Measurements from ENCODE around the gene ZDHHC7. TPM values are rescaled to one million over a fixed set of nuclear protein-coding genes. Genes with fewer than 3 reads are reported as not detected.
A peak's percentile ranks its signal among the peaks of the same experiment; 100 is the strongest.

ZDHHC7 gene
- total RNA-seq, 1 donor from 2014 or later, result 77.9 TPM

DNA sequence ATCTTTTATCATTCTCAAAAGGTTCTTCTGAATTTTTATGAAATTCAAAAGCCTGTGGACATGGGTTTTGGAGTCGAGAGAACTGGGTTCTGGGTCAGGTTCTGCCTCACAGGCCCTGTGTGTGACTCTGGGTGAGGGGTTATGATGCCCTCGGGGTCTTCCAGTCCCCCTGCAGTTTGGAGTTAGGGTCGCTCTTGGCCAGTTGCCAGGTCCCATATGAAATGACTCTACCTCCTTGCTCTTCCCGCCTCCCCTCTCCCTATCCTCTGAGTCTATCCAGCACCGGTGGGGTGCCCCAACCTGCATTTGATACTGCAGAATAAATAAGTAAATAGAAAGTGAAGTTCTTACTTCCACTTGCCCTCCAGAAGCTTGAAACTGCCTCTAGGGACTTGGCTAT lies 54.1 kb downstream of the ZDHHC7 start:
- no peak overlapping the region for H3K4me3 ChIP-seq
- H3K36me3 ChIP-seq, result no peaks in the 10 kb centered on the region
- TF ChIP-seq, protein P1, sequence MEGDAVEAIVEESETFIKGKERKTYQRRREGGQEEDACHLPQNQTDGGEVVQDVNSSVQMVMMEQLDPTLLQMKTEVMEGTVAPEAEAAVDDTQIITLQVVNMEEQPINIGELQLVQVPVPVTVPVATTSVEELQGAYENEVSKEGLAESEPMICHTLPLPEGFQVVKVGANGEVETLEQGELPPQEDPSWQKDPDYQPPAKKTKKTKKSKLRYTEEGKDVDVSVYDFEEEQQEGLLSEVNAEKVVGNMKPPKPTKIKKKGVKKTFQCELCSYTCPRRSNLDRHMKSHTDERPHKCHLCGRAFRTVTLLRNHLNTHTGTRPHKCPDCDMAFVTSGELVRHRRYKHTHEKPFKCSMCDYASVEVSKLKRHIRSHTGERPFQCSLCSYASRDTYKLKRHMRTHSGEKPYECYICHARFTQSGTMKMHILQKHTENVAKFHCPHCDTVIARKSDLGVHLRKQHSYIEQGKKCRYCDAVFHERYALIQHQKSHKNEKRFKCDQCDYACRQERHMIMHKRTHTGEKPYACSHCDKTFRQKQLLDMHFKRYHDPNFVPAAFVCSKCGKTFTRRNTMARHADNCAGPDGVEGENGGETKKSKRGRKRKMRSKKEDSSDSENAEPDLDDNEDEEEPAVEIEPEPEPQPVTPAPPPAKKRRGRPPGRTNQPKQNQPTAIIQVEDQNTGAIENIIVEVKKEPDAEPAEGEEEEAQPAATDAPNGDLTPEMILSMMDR (IDR thresholded peaks at IDR 0.05), result no peak
- peaks cover 4% of the 10 kb centered on the region for H3K27me3 ChIP-seq (ENCODE audit: low read depth)
- intact Hi-C loops (cut with DNase I), result loop anchor here (10.0 kb wide), 1 partner anchor 202 kb away; no protein-coding TSS in a partner anchor
- DNase-seq, result no peak
- peaks cover 15% of the 10 kb centered on the region for H3K4me1 ChIP-seq
- ATAC-seq, result no peak
- no peaks in the 10 kb centered on the region for H3K9me3 ChIP-seq
- no peak overlapping the region for H3K27ac ChIP-seq

DNA sequence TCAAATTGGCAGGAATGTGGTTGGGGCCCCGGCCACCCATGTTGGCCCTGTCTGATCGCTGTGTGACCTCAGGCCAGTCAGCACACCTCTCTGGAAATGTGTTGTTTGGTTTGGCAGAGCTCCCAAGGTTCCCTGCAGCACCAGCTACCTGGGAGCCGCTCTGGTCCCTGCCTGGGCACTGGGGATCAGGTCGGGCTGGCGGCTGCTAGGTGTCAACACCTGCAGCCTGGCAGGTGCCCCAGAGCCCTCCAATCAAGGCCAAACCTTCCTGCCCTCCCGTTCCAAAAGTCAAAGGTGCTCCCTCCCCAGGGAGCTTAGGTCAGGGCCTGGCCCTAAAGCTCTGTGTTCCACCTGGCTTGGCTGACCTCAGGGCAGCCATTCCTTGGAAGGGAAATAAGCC lies 55.9 kb downstream of the ZDHHC7 start:
- ATAC-seq, result no peak
- no peaks in the 10 kb centered on the region for H3K36me3 ChIP-seq
- no peak for DNase-seq
- no peak overlapping the region for H3K4me3 ChIP-seq
- TF ChIP-seq, protein P1 (IDR thresholded peaks at IDR 0.05), result no peak
- intact Hi-C loops (cut with DNase I), result loop anchor here (10.0 kb wide), 1 partner anchor 201 kb away; no protein-coding TSS in a partner anchor
- peaks cover 4% of the 10 kb centered on the region for H3K27me3 ChIP-seq (ENCODE audit: low read depth)
- H3K9me3 ChIP-seq, result no peaks in the 10 kb centered on the region
- H3K4me1 ChIP-seq, result peaks cover 19% of the 10 kb centered on the region
- H3K27ac ChIP-seq, result no peak overlapping the region

DNA sequence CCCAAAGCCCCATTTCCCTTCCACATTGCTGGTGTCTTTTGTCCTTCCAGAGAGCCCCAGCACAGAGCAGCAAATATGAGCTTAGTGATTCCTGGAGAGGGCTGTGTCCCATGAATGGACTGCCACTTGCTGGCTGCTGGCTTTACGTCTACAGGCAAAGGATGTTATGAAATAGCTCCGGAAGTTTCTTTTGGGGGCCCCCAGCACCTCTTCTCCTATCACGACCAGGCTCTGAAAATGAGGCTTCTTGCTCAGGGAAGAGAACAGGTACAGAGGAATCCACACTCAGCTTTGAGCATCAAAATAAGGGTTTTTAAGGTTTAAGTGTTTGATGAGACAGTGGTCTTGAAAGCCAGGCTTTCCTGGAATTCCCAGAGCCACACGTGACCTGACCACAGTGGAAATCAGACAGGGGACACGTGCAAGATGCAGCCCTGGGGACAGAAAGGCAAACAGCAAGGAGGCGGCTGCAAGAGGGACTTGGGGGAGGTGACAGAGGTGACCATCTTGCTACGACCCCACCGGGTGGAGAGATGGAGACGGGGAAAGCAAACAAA lies 58.1 kb downstream of the ZDHHC7 start:
- Histone ChIP-seq H3K4me1 (peaks cover 19% of the 10 kb centered on the region), H3K9me3 (no peaks in the 10 kb centered on the region), H3K36me3 (no peaks in the 10 kb centered on the region), H3K27ac (peak overlapping the region; percentile 18), H3K27me3 (ENCODE audit: low read depth) (peaks cover 4% of the 10 kb centered on the region), H3K4me3 (no peak overlapping the region)
- TF ChIP-seq, protein P1 (IDR thresholded peaks at IDR 0.05), result no peak
- ATAC-seq (no peak), DNase-seq (no peak)
- intact Hi-C loops (cut with DNase I), result loop anchor here (10.0 kb wide), 1 partner anchor 198 kb away; no protein-coding TSS in a partner anchor

DNA sequence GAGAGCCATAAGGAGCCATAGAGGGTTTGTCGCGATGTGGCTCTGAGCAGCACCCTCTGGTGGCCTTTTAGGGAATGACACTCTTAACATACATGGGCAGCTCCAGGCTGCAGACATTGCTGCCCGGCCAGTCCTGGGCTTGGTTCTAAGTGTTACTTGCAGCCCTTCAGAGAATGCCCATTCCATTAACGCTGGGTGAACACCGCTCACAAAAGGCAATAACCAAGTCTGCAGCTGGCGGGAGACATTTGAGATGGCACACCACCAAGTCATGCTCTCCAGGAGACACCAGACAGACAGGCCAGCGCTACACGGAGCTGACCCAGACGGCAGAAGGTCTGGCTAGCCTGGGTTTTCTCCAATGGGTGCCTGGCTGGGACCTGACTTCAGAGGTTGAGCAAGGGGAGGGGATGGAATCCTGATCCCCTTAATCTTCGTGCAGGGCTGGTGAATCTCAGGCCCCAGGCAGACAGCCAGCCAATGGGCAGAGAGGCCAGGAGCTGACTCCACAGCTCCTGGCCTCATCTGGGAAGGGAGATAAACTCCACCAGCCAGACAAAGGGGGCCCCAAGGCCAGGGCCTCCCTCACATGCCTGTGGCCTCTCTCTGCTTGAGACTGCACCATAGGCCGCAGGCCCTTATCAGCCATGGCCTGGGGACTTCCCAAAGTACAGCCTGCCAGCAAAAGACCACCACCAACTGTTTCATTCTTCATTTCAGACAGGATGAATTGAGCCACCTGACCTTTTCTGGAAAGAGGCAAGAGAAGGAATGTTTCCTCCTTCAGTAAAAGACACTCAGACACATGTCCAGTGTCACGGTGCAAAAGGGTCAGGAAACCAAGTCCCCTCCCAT lies 58.8 kb downstream of the ZDHHC7 start:
- ATAC-seq (peak; percentile 91 to 95), DNase-seq (peak; percentile 69)
- Histone ChIP-seq H3K27ac (peak overlapping the region; percentile 18), H3K36me3 (no peaks in the 10 kb centered on the region), H3K27me3 (ENCODE audit: low read depth) (peaks cover 4% of the 10 kb centered on the region), H3K4me1 (peaks cover 19% of the 10 kb centered on the region), H3K9me3 (no peaks in the 10 kb centered on the region), H3K4me3 (no peak overlapping the region)
- intact Hi-C loops (cut with DNase I), result loop anchor here (10.0 kb wide), 1 partner anchor 198 kb away; no protein-coding TSS in a partner anchor
- TF ChIP-seq, protein P1 (IDR thresholded peaks at IDR 0.05), result peak; percentile 95

DNA sequence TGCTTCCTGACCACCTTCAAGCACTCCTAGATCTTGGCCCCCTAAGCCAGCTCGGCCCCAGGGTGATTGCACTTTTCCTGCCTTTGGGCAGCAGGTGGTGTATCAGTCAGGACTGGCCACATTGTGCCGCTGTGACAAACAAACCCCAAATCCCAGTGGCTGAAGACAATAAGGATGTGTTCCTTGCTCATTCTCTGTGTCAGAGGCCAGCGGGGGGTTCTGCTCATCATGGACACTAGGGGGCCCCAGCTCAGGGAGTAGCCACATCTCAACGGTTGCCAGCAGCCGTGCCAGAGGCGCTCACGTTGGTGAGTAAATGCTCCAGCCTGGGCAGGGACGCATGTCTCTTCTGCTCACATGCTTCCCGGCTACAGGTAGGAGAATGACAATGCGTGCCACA lies 60.4 kb downstream of the ZDHHC7 start:
- Histone ChIP-seq H3K27ac (no peak overlapping the region), H3K4me3 (no peak overlapping the region), H3K9me3 (no peaks in the 10 kb centered on the region), H3K27me3 (ENCODE audit: low read depth) (peaks cover 4% of the 10 kb centered on the region), H3K4me1 (peaks cover 19% of the 10 kb centered on the region), H3K36me3 (no peaks in the 10 kb centered on the region)
- DNase-seq (no peak), ATAC-seq (no peak)
- TF ChIP-seq, protein P1 (IDR thresholded peaks at IDR 0.05), result peak; percentile 26
- intact Hi-C loops (cut with DNase I), result loop anchor here (10.0 kb wide), 1 partner anchor 196 kb away; no protein-coding TSS in a partner anchor

Measured in lower lobe of right lung (tissue), 2 donors.